ENCODE measurements around the gene PINLYP. TPM values are rescaled to one million over a fixed set of nuclear protein-coding genes. Genes with fewer than 3 reads are reported as not detected.

Gene PINLYP
- total RNA-seq, 2 experiments from 2014 or later: 0.40 to 4.9 TPM

- Histone ChIP-seq H3K9me3 (ENCODE audit: low read length) (no peaks in the 10 kb centered on the region), H3K9me2 (ENCODE audit: insufficient read depth, low read length) (no peaks in the 10 kb centered on the region), H3K27ac (ENCODE audit: low read depth, low read length, poor library complexity, severe bottlenecking) (peak overlapping the region; percentile 37), H3K36me3 (ENCODE audit: insufficient read depth, low read length) (peaks cover 10% of the 10 kb centered on the region), H3K4me1 (ENCODE audit: insufficient read depth, low read length, poor library complexity, severe bottlenecking) (peaks cover 12% of the 10 kb centered on the region), H3K4me2 (ENCODE audit: low read length) (peak overlapping the region; percentile 96), H2AFZ (ENCODE audit: low read length) (peak overlapping the region; percentile 59; the same call in 1 of the 2 replicates), H4K20me1 (ENCODE audit: insufficient read depth, low read length) (no peaks in the 10 kb centered on the region), H3K4me3 (ENCODE audit: low read depth, low read length, poor library complexity, severe bottlenecking) (peak overlapping the region; percentile 89), H3K79me2 (ENCODE audit: insufficient read depth, low read depth, low read length) (peaks cover 11% of the 10 kb centered on the region; the same call in 1 of the 2 replicates)
- no peak for DNase-seq (ENCODE audit: low spot score)
- TSS peak; percentile 68 for BruUV-seq (replicated peaks)
- ChIA-PET CTCF (ENCODE audit: unreplicated experiment) (no interaction called here), POLR2A (interaction anchor here (0.6 to 1.3 kb wide), 5 partner anchors 9 to 201 kb away, joined by 3 to 8 read pairs (median 3); partner anchors contain the start of genes IRGQ and ZNF576)
- intact Hi-C loops (cut with micrococcal nuclease; ENCODE audit: unreplicated experiment): loop anchor here (1.0 kb wide), 1 partner anchor 22 kb away; the partner anchor contains the start of genes IRGQ and ZNF576
- TF ChIP-seq EZH2phosphoT487 (IDR thresholded peaks at IDR 0.05; ENCODE audit: borderline replicate concordance, low read depth, low read length): no peak
- TF ChIP-seq, protein P1, sequence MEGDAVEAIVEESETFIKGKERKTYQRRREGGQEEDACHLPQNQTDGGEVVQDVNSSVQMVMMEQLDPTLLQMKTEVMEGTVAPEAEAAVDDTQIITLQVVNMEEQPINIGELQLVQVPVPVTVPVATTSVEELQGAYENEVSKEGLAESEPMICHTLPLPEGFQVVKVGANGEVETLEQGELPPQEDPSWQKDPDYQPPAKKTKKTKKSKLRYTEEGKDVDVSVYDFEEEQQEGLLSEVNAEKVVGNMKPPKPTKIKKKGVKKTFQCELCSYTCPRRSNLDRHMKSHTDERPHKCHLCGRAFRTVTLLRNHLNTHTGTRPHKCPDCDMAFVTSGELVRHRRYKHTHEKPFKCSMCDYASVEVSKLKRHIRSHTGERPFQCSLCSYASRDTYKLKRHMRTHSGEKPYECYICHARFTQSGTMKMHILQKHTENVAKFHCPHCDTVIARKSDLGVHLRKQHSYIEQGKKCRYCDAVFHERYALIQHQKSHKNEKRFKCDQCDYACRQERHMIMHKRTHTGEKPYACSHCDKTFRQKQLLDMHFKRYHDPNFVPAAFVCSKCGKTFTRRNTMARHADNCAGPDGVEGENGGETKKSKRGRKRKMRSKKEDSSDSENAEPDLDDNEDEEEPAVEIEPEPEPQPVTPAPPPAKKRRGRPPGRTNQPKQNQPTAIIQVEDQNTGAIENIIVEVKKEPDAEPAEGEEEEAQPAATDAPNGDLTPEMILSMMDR (conservative IDR thresholded peaks at IDR 0.05; ENCODE audit: low read length): no peak
Observed at GRCh38 chr19:43574424-43575155, 1.0 kb upstream of the PINLYP start.

DNA sequence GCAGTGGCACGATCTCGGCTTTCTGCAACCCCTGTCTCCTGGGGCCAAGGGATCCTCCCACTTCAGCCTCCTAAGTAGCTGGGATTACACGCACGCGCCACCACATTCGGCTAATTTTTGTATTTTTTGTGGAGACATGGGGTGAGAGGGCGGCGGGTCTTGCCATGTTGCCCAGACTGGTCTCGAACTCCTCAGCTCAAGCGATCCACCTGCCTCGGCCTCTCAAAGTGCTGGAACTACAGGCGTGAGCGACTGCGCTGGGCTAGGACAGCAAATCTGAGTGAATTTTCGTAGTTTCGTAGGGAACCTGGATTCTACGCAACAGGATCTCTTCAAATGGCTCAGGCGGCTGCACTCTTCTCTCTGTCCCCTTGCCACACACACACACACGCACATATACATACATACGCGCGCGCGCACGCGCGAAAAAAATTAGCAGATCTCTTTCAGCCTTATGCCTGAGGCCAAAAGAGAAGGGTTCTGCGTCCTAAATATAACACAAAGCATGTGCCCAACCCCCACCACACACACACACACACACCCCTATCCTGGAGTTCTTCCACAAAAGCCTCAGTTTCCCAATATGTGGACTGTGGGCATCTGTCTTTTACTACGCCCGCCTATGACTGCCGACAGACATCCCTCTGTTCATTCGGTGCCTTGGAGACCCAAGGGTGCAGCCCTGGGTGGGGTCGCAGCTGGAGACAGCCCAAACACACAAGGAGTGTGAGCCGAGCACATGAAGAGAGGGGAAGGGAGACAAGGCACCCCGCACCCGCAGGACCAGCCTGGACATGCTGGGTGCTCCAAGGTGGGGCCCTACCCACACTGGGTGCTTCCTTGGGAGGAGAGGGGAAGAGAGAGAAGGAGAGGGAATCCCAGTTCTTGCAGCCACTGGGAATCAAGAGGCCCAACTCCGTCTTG, 616 bp downstream of the PINLYP start:
- intact Hi-C loops (cut with micrococcal nuclease; ENCODE audit: unreplicated experiment): loop anchor here (1.0 kb wide), 1 partner anchor 20 kb away; the partner anchor contains the start of genes IRGQ and ZNF576

More for the DNA sequence above, 616 bp downstream of the PINLYP start:
- CTCF ChIA-PET (ENCODE audit: unreplicated experiment): no interaction called here
- no peak for DNase-seq (ENCODE audit: low spot score)
- POLR2A ChIA-PET: interaction anchor here (1.0 kb wide), 1 partner anchor 8 kb away, joined by 4 read pairs; no protein-coding TSS in a partner anchor
- peak overlapping the region; percentile 96 for H2AFZ ChIP-seq (ENCODE audit: low read length)
- BruUV-seq (replicated peaks): no TSS peak
- no peak overlapping the region for H3K27ac ChIP-seq (ENCODE audit: low read depth, low read length, poor library complexity, severe bottlenecking)
- peaks cover 15% of the 10 kb centered on the region for H3K4me1 ChIP-seq (ENCODE audit: insufficient read depth, low read length, poor library complexity, severe bottlenecking)
- no peaks in the 10 kb centered on the region for H3K9me2 ChIP-seq (ENCODE audit: insufficient read depth, low read length)
- peak overlapping the region; percentile 78 for H3K4me2 ChIP-seq (ENCODE audit: low read length)
- no peaks in the 10 kb centered on the region for H3K9me3 ChIP-seq (ENCODE audit: low read length)
- TF ChIP-seq, protein P1 (conservative IDR thresholded peaks at IDR 0.05; ENCODE audit: low read length): no peak
- no peak for TF ChIP-seq EZH2phosphoT487 (IDR thresholded peaks at IDR 0.05; ENCODE audit: borderline replicate concordance, low read depth, low read length)
- H4K20me1 ChIP-seq (ENCODE audit: insufficient read depth, low read length): no peaks in the 10 kb centered on the region
- peaks cover 11% of the 10 kb centered on the region; the same call in 1 of the 2 replicates for H3K79me2 ChIP-seq (ENCODE audit: insufficient read depth, low read depth, low read length)
- peaks cover 10% of the 10 kb centered on the region for H3K36me3 ChIP-seq (ENCODE audit: insufficient read depth, low read length)
- H3K4me3 ChIP-seq (ENCODE audit: low read depth, low read length, poor library complexity, severe bottlenecking): peak overlapping the region; percentile 89
